ENCODE data around the gene WASF3.
"Not testable (repeated sequence)": the region's sequence is repeated elsewhere in the genome, so short reads cannot be mapped to it uniquely, and the experiment has no call there.

The WASF3 gene

GRCh38 chr13:26635634-26636033 lies 78.2 kb downstream of the WASF3 start:
- not testable (repeated sequence) for DNase-seq

DNA sequence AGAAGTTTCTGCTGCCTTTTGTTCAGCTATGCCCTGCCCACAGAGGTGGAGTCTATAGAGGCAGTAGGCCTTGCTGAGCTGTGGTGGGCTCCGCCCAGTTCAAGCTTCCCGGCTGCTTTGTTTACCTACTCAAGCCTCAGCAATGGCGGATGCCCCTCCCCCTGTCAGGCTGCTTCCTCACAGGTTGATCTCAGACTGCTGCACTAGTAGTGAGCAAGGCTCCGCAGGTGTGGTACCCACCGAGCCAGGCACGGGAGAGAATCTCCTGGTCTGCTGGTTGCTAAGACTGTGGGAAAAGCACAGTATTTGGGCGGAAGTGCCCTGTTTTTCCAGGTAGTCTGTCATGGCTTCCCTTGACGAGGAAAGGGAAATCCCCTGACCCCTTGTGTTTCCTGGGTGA lies 78.6 kb downstream of the WASF3 start:
- DNase-seq, result not testable (repeated sequence)

- no peak for DNase-seq
Measured at GRCh38 chr13:26646603-26647002, 89.1 kb downstream of the WASF3 start.

DNA sequence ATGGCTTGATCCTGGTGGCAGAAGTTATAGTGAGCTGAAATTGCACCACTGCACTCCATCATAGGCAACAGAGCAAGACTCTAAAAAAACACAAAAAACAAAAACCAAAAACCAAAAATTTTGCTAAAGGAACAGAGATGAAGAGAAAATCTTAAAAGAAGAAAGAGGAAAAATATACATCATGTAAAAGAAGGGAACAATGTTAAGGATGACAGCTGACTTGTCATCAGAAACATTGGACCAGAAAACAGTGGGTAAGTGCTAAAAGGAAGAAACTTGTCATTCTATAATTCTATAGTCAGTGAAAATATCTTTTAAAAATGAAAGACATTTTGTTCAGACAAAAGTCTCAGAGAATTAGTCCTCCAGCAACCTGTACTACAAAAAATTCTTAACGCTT lies 93.8 kb downstream of the WASF3 start:
- no peak for DNase-seq

DNA sequence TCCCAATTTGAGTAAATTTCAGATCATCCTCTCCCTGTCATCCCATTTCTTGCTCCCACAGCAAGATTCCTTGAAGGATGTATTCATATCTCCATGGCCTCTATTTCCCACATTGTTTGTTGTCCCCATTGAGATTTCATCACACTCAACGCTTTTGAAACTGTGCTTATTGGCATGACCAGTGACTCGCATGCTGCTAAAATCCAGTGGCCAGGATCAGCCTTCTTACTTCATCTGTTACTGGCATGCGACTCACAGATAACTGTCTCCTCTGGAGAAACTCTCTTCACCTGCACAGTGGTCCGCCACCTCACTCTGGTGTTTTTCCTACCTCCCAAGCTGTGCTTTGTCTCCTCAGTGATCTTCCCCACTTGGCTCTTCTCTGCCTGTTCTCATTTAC lies 95.8 kb downstream of the WASF3 start:
- peak; percentile 15 for DNase-seq

GRCh38 chr13:26653842-26654241 lies 96.4 kb downstream of the WASF3 start:
- no peak for DNase-seq

DNA sequence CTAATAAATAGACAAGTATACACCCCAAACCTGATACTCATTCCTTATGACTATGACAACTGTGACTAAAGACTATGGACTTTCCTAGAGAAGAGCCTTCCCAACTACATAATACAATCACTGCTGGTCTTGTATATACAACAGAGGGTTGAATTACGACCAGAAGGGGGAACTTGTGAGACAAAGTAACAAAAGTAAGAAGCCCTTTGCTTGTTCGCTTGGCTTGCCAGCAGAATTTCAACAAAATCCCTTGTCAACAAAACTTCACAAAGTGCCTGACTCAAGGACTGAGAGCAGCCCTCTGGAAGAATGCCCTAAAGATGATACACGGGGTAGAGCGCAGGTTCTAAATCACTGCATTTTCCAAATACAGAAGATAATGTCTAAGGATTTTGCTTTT lies 99.4 kb downstream of the WASF3 start:
- DNase-seq, result peak; percentile 52

DNA sequence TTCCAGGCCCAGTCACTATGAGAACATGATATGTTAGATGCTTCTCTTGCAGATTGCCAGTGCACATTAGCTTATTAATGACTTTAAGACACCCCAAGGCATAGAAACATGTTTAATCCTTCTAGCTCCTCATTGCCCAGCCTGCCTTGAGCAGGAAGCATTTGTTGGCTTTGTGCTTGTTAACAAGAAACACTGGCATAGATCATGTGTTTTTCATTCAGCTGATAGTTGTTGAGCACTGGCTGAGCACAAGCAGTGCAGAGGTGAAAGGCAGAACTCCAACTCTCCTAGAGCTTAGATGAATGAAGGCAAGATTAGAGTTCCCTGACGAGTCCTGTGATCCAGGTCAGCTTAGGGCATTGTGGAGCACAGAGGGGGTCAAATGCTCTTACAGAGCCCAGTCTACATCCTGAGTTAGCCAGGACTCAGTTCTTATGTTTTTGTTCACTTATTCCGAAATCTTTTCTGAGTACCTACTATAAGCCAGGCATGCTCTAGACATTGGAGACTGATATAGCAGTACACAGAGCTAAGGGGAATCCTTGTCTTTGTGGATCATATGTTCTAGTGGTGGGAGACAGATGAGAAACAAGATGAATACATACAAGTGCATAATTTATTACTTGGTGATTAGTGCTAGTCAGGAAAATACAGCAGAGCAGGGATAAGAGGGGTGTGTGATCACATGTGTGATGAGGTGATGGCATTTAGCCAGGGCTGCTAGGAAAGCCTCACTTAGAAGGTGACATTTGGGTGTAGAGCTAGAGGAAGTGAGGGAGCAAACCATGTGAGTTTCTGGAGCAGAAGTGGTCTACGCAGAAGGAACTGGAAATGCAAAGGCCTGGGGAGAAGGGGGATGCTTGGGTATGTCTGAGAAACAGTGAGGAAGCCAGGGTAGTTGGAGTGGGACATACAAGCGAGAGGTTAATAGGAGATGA lies 101.2 kb downstream of the WASF3 start:
- DNase-seq, result no peak

DNA sequence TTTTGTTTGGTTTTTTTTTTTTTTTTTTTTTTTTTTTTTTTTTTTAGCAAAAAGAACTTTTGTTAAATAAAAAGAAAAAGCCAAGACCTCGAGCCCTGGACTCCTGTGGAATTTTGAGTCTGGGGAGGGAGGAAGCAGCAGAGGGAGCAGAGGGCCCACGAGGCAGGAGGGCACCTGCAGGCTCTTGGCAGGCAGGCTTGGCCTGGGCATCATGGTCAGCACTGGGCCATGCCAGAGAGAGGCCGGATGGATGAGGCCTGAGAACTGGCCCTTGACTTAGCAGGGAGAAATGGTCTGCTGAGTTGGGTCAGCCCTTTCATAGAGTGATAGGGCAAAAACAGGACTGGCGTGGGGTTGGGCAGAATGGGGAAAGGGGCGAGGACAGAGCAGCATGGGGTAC lies 102.7 kb downstream of the WASF3 start:
- no peak for DNase-seq

- DNase-seq, result no peak
Measured at GRCh38 chr13:26660766-26661165, 103.3 kb downstream of the WASF3 start.

DNA sequence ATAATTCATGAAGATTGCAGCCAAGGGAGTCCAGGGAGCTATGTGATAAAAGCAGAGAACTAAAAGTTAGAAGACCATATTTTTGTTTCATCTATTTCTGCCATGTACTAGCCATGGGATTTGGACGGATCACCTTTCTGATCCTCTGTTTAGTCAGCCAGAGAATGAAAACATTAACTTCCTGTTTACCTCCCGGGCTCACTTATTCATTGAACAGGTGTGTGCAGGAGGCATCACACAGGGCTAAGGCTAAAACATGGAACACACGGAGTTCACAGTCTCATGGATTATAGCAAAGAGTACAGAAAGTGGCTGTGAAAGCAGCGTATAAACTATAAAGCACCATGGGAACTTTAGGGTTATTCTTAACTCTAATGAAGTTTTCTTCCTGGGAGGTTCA lies 106.3 kb downstream of the WASF3 start:
- DNase-seq, result no peak

DNA sequence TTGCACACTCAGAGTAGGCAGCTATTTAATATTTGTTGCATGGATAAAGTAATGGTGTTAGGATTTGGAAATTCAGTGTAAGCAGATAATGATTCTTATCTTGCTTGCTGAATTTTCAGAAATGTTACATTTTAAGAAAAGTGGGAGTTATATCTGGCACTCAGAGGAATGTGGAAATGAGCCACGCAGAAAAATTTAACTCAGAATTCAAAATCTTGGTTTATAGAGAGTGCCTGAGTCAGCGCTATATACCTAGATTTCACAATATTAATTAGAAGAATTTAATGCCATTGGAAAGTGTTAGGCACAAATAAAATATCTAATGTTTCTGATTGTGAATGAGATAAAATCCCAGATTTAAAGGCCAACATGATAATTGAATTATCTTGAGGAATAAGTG lies 106.8 kb downstream of the WASF3 start:
- DNase-seq, result no peak

DNA sequence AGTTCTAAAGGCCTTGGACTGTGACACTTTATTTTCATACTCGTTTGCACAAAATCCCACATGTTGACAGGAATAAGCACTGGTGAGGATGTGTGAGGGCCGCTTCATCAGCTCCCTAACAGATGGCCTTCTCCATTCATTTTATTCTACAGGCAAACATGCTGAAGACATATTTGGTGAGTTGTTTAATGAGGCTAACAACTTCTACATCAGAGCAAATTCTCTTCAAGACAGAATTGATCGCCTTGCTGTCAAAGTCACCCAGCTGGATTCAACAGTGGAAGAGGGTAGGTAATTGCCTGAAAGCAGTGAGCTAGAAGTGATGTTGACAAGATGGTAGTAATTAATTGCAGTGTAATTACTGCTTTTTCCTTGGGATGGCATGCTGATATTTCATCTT lies 107.4 kb downstream of the WASF3 start:
- DNase-seq, result no peak

DNA sequence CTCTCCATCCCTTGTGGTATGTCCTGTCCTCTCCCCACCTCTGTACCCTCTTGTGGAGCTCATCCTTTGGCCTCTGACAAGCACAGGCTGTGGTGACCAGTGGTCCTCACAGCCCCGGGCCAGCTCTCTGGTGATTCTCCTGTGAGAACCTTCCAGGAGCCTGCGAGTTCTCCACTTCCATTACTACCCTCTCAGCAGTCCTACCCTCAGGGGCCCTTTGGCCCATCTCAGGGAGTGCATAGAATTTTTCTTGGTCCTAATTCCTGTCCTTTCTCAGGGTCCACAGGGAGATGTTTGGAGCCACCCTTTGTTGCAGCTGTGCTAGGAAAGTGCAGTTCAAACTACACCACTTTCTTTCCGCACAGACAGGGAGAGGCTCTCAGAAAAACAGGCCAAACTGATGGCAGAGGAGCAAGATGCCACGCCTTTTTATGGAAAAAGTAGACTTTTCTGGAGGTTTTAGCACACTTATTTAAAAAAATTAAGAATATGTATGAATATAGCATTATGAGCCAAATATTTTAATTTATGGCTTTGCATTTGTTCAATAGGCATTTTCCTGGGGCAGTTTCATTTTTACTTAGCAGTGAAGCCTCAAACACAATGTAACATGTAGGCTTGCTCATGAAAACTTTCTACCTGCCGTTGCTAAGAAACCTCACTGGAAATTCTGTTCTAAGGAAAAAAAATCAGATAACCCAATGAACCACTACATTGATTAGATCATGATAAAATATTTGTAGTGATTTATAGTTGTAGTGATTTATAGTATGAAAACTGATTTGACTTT lies 111.1 kb downstream of the WASF3 start:
- DNase-seq, result no peak

- no peak for DNase-seq
Measured at GRCh38 chr13:26673890-26674289, 116.4 kb downstream of the WASF3 start.

GRCh38 chr13:26677156-26677555 lies 119.7 kb downstream of the WASF3 start:
- no peak for DNase-seq

DNA sequence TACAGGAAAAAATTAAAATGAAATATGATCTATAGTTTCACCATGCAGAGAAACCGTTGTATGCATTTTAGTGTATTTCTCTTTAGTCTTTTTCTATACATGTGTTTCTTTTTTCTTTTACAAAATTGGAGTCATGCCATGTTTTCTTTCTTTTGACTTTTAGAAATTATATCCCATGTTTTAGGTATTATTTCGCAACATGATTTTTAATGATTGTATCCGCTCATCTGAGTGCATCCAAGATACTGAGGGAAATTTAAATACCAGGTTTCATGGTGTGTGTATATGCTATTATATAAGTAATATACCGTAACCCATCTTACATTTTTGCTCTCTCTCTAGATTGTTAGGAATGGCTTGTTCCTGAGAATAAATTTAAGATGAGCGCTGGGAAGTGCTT lies 120.8 kb downstream of the WASF3 start:
- no peak for DNase-seq

- DNase-seq, result no peak
Measured at GRCh38 chr13:26678796-26679195, 121.3 kb downstream of the WASF3 start.

- DNase-seq, result peak; percentile 74
Measured at GRCh38 chr13:26679411-26680122, 122.1 kb downstream of the WASF3 start.

DNA sequence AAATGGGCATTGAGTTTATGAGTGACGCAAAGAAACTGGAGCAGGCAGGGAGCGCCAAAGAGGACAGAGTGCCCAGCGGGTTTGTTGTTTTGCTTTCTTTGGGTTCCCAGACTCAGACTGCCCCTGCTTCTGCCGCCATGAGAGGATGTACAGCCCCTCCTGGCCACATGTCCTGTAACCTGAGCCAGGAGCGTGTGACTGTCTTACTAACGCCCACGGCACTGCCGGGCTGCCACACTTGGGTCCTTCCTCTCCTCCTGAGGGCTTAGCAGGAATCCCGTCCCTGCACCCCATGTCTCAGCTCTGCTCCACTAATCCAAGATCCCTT lies 122.6 kb downstream of the WASF3 start:
- DNase-seq, result peak; percentile 27

- DNase-seq, result no peak
Measured at GRCh38 chr13:26680572-26680971, 123.1 kb downstream of the WASF3 start.

- DNase-seq, result no peak
Measured at GRCh38 chr13:26681036-26681435, 123.6 kb downstream of the WASF3 start.

DNA sequence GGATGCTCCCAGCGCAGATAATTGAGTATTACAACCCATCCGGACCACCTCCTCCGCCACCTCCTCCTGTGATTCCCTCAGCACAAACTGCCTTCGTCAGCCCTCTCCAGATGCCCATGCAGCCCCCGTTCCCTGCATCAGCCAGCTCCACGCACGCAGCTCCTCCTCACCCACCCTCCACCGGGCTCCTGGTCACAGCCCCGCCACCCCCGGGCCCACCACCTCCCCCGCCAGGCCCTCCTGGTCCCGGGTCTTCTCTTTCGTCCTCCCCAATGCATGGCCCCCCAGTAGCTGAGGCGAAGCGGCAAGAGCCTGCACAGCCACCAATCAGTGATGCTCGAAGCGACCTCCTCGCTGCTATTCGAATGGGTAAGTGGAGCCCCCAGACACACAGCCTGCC lies 125.1 kb downstream of the WASF3 start:
- no peak for DNase-seq
